ENCODE results near the gene RSPH6A.

DNA sequence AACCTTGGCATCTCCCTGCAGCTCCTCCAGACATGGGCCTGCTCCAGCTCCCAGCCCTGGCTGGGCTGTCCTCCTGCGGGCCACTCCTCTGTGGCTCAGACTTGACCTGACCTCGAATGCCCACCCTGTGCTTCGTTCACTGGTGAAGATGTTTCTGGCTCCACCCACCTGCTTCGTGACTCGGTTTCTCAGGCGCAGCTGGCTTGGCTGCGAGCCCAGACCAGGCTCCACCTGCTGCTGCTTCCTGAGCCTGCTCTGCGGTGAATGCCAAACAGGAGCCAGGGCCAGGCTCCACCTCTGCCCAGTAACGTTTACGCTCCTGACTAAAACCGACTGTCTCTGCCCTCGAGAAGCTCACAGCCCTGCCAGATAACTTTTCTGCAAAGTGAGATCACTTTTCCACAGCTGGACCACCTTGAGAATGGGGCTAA, 8.9 kb upstream of the RSPH6A start:
- no peak for TF ChIP-seq EZH2phosphoT487 (IDR thresholded peaks at IDR 0.05; ENCODE audit: borderline replicate concordance)
- TF ChIP-seq, protein P1, sequence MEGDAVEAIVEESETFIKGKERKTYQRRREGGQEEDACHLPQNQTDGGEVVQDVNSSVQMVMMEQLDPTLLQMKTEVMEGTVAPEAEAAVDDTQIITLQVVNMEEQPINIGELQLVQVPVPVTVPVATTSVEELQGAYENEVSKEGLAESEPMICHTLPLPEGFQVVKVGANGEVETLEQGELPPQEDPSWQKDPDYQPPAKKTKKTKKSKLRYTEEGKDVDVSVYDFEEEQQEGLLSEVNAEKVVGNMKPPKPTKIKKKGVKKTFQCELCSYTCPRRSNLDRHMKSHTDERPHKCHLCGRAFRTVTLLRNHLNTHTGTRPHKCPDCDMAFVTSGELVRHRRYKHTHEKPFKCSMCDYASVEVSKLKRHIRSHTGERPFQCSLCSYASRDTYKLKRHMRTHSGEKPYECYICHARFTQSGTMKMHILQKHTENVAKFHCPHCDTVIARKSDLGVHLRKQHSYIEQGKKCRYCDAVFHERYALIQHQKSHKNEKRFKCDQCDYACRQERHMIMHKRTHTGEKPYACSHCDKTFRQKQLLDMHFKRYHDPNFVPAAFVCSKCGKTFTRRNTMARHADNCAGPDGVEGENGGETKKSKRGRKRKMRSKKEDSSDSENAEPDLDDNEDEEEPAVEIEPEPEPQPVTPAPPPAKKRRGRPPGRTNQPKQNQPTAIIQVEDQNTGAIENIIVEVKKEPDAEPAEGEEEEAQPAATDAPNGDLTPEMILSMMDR (conservative IDR thresholded peaks at IDR 0.05; ENCODE audit: low read length), result no peak

All from Loucy (cell line).